Stimulated activated CD4-positive, alpha-beta T cell treated with anti-CD3 and anti-CD28 coated beads, TNF-alpha, amount 100 ng/mL, for 1 hour (primary cell): ENCODE results near the gene MBOAT1.
"Not testable (repeated sequence)": the region's sequence is repeated elsewhere in the genome, so short reads cannot be mapped to it uniquely, and the experiment has no call there.

Experiments
- DNase-seq, 3 donors: peaks; one replicate each; pipeline ENCODE4 v3.0.0-alpha.2; 2020; ENCODE audit warnings: low read depth in 3 of 3, low spot score in 1 of 3

The MBOAT1 gene

DNA sequence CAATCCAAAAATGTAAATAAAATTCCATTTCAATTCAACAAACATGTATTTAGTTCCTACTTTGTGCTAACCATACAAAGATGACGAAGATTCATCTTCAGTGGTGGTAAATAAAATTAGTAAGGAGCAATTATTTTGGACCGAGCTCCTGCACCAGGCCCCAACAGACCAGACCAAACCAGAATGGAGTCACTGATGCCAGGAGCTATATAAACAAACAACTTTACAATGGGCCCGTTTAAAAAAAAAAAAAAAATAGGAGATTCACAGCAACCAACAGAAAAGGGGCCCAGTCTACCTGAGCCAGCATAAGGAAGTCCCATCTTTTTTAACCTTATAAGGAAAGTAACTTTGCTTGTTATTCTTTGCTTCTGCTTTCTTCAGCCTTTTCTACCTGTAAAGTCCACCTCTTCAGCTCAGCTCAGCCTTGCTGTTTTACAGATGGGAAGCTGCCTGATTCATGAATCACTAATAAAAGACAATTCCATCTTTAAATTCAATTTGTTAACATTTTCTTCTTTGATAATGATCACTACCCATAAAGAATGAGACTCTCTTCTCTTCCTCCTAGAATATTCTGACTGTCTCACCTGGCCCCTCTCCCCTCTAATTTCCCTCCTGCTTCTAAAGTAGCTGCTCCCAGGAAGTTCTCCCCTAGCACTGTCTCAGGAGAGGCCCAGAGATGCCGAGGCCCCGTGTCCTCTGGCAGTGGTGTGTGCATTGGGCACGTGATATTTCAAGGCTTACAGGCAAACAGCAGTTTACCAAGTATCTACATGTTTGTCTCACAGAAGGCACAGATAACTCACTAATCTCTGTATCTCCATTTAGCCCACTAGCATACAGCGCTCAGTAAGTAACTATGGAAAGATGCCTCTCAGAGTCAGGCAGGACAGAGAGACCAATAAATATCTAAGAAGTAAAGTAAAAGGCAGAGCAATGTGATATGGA is 8.4 kb downstream of the MBOAT1 start:
- no peak for DNase-seq

DNA sequence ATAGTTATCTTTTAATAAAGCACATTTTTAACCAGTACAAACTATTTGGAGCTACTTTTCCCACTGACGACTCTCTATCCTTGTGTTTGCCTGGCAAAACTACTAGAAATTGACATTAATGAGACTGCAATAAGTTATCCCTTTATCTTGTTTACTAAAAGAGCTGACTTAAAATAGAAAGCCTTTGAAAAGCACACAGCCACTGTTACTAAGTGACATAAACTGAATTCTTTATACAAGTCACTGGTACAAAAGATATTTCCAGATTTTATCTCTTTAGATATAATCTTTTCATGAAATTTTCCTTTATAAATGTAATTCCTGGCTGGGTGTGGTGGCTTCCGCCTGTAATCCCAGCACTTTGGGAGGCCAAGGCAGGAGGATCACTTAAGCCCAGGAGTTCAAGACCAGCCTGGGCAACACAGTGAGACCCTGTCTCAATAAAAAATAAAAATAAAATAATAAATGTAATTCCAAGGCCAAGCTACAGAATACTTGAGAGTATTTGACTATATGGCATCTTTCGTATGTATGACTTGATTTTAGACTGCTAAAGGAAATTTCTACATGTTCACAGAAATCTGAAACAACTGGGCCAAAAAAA is 9.5 kb downstream of the MBOAT1 start:
- no peak for DNase-seq

DNA sequence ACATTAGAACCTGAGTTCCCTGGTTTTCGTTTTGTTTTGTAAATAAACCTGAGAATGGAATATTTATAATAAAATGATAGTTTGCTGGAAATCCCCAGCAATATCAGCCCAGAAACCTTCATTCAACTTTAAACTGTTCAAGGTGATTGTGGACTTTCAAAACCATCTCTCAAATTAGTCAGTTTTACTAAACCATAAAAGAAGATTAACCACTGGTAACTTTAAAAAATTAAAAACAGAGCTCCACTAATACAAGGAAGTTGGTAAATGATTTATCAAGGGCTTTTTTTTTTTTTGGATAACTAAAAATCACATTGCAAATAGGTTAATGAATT is 10.0 kb downstream of the MBOAT1 start:
- no peak for DNase-seq

DNA sequence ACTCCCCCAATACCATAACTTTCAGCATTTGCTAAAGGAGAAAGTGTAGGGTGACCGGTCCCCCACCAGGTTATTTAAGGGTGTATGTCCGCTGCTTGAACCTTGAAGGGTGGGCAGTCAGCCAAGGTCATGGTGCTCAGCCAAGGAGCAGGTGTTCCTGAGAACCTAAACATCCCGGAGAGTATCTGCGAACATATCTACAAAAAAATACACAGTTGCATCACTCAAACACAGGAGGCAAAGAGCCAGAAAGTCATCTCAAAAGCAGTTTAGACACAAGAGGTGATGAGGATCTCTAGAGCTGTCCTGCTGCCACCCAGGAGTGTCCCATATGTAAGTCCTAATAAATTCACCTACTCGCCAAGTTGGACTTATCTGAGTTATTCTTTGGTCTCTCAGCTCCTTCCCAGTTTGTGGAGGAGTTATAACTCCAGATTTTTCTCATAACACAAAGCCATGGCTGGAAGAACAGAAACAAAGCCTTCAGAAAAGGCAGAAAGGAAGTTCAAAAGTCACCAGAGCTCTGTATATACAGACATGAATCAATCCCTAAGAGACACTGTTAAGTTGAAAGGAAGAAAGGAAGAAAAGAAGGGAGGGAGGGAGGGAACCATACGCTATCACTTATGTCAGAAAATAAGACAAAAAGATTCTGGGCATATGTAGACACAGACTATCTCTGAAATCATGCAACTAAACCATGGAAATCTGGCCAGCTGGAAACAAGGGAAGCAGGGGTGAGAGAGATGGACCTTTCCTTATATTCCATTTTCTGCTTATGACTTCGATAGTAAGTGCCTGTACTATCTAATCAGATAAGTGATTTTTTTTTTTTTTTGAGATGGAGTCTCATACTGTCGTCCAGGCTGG is 11.3 kb downstream of the MBOAT1 start:
- DNase-seq = no peak

DNA sequence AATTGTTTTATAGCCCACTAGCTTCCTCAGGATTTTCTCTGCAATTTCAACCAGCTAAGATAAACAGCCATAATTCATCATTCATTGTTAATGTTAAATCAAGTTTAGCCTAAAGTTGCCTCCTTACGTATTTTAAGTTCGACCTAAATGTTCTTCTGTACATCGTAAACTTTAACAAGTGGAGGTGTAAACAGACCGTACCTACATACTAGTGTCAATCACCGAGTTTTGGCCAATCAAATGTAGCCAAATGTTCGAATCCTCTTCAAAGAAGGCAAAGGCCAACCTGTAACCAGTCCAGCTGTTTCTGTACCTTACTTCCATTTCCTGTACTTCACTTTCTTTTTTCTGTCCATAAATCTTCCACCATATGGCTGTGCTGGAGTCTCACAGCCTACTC is 13.5 kb downstream of the MBOAT1 start:
- DNase-seq = no peak

DNA sequence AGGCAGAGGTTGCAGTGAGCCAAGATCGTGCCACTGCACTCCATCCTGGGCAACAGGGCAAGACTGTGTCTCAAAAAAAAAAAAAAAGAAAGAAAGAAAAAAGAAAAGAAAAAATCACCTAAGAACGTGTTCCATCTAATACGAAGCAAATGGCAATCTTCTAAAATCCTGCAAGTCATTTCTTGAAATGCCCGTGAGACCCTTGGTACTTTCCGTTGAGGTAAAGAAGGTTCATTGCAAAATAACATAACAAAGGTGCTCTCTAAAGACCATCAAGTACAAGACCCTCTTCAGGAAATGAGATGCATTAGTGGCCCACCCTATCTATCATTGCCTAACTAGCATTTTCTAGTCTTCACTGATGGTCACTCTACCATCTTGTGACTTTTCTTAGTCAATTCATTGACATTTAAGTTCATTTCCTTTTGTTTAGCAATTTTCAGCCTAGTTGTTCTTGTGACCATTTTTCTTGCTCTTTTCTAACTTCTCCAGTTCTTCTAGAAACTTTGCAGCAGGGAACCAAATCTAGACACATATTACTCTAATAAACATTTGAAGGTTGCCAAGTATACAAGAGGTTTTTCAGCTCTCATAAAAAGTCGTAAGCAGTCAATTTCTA is 14.0 kb downstream of the MBOAT1 start:
- DNase-seq = no peak

DNA sequence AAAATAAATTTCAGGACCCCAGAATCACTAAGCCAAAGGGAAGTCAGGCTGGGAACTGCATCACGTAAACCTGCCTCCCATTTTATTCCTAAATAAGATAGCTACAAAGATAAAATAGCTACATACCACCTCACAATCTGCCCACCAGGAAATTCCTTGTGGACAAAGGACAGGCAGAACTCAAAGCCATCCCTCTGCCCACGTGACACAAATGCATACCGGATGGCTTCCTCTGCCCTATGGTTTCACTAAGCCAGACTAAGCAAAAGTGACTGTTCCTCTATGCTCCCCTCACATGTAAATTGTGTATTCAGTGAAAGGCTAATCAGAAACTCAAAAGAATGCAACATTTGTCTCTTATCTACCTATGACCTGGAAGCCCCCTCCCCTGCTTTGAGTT is 15.0 kb downstream of the MBOAT1 start:
- no peak for DNase-seq

DNA sequence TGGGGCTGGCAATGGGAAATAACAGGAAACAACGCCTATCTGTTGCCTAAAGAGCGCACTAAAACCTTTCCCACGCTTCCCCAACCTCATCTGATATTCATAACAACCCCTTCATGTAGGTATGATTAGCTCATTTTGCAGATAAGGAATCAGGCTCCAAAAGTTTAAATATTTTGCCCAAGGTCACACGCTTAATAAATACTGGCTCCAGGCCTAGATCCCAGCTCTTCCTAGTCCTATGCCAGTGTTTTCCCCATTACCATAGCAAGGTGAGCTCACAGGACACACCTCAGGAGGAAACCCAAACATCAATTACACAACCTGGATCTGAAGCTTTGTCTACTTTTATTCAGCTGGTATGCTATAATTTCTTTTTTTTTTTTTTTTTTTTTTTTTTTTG is 19.6 kb downstream of the MBOAT1 start:
- DNase-seq = no peak

DNA sequence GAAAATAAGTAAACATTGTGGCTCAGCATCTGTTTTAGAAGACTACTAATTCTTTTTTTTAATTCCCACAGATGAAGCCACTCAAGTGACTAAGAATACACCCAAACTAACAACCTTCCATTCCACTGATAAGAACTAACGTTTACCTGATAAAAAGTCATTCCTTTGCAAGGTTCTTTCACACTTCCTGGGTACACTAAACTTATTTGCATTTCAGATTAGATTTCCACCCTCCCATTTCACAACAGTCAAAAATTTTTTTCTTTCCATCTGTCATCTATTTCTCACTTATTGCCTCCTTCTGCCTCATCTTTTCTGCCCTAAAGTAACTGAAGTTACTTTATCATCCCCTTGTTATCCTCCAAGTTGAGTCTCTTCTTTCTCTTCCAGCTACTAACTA is 20.3 kb downstream of the MBOAT1 start:
- no peak for DNase-seq

DNA sequence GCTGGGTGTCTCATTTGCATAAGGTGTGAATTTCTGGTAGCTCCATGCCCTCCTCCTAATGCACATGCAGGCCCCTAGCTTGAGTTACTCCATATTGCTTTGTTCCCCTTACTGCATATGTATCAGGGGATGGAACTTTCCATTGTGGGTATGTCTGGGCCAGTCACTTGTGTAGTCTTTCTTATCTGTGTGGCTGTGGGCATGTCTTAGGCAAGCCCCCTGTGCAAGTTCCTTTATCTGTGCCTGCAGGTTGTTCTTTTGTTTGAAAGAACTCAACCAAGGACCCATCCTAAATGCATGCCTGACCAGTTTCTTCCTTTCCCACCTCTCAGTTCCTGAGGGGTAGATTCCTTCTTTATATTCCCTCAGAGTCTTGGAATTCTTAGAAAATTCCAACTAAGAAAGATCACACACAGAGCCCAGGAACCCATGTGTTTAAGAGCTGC is 23.6 kb downstream of the MBOAT1 start:
- no peak for DNase-seq

DNA sequence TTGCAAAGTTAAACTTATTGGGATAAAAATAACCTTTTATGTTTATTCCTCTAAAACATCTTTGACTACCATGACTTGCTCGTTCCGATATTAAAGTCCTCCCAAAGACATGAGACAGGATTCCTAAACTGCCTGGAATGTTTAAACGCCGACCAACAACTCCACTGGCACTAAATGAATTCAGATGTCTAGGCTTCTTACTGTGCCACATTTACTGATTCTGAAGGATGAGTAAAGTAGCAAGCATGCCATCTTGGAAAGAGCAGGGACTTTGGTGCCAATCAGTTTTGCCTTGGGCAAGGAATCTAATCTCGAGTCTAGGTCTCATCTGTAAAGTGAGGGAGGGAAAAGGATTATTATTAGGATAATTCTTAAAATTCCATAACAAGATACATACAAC is 25.3 kb downstream of the MBOAT1 start:
- DNase-seq = no peak

DNA sequence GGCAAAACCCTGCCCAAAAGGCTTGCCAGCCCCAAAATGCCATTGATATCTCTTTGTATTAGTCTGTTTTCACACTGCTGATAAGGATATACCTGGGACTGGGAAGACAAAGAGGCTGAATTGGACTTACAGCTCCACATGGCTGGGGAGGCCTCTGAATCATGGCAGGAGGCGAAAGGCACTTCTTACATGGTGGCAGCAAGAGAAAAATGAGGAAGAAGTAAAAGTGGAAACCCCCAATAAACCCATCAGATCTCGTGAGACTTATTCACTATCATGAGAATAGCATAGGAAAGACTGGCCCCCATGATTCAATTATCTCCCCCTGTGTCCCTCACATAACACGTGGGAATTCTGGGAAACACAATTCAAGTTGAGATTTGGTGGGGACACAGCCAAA is 28.6 kb downstream of the MBOAT1 start:
- DNase-seq = no peak

DNA sequence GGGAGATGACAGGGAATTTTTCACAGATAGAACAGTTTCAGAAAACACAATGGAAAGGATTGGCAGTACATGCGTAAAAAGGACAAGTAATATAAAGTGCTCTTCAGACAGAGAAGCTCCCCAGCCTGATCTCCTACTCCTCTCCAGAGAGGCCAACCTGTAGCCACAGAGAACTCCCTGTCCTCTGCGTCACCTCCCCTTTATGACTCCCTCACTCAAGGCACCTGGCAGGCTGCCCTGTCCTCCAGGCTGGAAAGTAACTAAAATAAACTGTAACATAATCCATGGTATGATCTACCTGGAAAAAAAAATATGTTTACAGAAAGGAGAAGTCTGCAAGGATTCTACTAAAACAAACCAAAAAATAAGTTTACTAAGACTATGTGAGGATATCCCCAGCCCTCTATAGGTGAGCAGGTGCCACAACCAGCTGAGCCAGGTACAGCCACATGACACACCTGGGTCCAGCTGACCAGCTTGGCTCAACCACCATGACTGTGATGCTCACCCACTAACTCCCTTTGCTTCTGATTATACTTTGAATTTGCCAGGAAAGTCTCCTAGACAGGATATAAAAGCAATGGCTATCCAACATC is 29.2 kb downstream of the MBOAT1 start:
- no peak for DNase-seq

DNA sequence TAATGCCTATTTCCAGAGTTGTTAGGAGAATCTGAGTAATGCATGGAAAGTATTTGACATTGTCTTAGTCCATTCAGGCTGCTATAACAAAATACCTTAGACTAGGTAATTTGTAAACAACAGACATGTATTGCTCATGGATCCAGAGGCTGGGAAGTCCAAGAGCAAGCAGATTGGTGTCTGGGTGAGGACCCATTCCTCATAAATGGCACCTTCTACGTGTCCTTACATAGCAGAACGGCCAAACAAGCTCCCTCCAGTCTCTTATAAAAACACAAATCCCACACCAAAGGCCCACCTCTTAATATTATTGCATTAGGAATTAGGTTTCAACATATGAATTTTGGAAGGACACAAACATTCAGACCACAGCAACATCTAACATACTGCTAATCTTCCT is 30.2 kb downstream of the MBOAT1 start:
- no peak for DNase-seq

DNA sequence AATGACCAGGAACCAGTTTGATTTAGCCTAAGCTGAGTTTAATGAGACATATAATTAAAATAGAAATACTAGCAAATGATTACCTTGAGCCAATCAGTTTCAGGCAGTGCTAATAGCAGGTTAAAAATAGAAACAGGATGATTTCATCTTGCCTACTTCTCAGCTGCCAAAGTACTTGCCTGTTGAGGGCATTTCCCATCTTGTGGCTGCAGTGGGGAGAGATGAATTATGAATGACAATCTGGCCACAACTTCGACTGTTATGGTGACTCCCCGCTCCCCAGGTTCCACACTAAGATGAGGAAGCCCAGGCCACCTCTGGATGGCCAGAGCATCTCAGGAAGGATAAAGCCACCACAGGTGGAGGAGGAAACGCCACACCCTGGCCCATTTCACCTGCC is 31.3 kb downstream of the MBOAT1 start:
- DNase-seq = no peak

DNA sequence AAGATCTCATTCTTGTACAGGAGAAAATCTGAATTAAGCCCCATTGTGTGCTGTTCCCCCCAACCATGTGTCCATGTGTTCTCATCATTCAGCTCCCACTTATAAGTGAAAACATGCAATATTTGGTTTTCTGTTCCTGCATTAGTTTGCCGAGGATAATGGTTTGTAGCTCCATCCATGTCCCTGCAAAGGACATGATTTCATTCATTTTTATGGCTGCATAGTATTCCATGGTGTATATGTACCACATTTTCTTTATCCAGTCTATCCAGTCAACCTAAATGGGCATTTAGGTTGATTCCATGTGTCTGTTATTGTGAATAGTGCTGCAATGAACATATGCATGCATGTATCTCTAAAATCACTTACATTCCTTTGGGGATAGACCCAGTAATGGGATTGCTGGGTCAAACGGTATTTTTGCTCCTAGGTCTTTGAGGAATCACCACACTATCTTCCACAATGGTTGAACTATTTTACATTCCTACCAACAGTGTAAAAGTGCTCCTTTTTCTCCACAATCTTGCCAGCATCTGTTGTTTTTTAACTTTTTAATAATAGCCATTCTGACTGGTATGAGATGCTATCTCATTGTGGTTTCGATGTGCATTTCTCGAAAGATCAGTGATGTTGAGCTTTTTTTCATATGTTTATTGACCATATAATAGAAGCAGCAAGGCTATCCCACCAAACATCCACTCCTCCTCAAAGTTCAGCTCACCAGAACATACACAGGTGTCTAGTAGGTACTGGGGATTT is 32.8 kb downstream of the MBOAT1 start:
- not testable (repeated sequence) for DNase-seq

DNA sequence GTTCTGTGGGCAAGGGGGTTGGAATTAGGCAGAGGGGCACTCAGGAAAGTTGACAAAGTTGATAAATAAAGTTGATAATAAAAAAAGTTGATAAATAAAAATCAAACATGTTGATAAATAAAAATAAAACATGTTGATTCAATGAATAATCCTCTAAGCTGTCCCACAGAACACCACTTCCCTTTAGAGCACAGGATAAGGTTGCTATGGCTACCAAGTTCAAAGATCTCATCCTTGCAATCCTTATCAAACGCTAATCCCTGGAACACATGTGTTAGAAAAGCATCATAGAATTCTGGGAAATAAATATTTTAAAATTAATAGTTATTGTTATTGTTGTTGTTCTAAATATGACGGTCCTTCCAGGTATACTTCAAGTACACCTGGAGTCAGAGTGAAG is 33.9 kb downstream of the MBOAT1 start:
- no peak for DNase-seq

DNA sequence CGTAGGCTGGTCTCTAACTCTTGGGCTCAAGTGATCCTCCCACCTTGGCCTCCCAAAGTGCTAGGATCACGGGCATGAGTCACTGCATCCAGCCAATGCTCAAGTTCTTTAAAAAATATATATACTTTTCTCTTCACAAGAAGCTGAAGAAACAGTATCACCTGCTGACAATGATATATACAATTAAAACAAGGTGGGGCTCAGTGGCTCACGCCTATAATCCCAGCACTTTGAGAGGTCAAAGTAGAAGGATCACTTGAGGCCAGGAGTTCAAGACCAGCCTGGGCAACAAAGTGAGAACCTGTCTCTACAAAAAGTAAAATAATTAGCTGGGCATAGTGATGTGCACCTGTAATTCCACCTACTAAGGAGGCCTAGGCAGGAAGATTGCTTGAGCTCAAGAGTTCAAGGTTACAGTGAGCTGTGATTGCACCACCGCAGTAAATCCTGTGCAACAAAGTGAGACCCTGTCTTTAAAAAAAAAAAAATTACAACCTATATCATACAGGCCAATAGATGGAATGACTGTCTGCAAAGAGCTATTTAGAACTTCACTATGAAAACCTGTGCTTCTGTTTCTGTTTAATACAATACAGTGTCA is 36.4 kb downstream of the MBOAT1 start:
- DNase-seq = no peak

DNA sequence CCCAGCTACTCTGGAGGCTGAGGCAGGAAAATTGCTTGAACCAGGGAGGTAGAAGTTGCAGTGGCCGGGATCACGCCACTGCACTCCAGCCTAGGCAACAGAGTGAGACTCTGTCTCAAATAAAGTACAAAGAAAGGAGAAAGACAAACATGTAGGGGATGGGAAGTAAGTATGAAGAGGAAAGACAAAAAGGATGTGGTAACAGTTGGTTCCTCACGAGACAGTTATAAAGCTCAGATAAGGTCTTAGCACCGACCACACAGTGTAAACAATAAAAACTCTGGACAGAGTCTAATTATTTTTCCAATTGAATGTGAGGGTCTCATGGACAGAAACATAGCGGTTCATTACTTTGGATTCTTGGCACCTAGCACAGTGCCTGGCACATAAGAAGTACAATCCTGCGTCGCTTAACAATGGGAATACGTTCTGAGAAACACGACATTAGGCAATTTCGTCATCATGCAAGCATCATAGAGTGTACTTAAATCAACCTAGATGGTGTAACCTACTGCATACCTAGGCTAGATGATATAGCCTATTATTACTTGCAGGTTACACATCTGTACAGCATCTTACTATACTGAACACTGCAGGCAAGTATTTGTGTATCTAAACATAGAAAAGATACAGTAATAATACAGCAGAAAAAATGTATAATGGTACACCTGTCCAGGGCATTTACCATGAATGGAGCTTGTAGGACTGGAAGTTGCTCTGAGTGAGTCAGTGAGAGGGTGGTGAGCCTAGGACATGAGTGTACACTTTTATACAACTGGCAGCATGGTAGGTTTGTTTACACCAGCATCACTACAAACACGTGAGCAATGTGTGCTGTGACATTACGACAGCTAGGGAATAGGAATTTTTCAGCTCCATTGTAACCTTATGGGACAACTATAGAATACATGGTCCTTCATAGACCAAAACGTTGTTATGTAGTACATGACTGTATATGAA is 38.2 kb downstream of the MBOAT1 start:
- no peak for DNase-seq
